ENCODE results near the gene TMEM140. TPM values are rescaled to one million over a fixed set of nuclear protein-coding genes. Genes with fewer than 3 reads are reported as not detected.

Gene TMEM140
- total RNA-seq, 4 donors from 2014 or later = 12.8 to 33.1 (median 14.3) TPM

DNA sequence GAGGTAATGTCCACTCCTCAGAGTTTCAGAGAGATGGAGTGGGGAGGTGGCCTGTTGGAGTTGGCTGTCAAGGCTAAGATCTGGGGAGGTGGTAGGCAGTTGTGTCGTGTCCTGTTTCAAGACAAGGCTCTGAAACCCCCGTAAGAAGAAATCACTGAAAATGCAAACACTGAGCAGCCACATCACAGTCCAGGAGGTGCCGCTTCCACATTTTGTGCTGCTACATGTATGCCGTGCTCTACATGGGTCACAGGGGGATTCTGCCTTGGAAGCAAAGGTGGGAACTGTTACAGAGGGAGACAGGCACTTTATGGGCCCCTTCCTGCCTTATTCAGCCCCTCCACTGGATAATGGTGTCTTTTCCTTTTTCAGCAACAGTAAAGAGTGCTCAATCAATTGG is 51.6 kb downstream of the TMEM140 start:
- DNase-seq = no peak
- H3K36me3 ChIP-seq = peaks cover 13 to 37% of the 10 kb centered on the region in 2 donors
- WGBS, 2 donors = 90 to 91% methylated on average over 4 of the region's 4 CpGs
- no peaks in the 10 kb centered on the region for H3K9me3 ChIP-seq
- no peaks in the 10 kb centered on the region for H3K4me1 ChIP-seq
- no peak overlapping the region for H3K27ac ChIP-seq
- intact Hi-C loops (cut with DNase I) = no loop called here
- H3K4me3 ChIP-seq (replicated peaks in 1 of 3) = no peak overlapping the region
- TF ChIP-seq, protein P1, sequence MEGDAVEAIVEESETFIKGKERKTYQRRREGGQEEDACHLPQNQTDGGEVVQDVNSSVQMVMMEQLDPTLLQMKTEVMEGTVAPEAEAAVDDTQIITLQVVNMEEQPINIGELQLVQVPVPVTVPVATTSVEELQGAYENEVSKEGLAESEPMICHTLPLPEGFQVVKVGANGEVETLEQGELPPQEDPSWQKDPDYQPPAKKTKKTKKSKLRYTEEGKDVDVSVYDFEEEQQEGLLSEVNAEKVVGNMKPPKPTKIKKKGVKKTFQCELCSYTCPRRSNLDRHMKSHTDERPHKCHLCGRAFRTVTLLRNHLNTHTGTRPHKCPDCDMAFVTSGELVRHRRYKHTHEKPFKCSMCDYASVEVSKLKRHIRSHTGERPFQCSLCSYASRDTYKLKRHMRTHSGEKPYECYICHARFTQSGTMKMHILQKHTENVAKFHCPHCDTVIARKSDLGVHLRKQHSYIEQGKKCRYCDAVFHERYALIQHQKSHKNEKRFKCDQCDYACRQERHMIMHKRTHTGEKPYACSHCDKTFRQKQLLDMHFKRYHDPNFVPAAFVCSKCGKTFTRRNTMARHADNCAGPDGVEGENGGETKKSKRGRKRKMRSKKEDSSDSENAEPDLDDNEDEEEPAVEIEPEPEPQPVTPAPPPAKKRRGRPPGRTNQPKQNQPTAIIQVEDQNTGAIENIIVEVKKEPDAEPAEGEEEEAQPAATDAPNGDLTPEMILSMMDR (IDR thresholded peaks at IDR 0.05) = no peak
- TF ChIP-seq POLR2A (IDR thresholded peaks at IDR 0.05) = no peak
- H3K27me3 ChIP-seq = no peaks in the 10 kb centered on the region

DNA sequence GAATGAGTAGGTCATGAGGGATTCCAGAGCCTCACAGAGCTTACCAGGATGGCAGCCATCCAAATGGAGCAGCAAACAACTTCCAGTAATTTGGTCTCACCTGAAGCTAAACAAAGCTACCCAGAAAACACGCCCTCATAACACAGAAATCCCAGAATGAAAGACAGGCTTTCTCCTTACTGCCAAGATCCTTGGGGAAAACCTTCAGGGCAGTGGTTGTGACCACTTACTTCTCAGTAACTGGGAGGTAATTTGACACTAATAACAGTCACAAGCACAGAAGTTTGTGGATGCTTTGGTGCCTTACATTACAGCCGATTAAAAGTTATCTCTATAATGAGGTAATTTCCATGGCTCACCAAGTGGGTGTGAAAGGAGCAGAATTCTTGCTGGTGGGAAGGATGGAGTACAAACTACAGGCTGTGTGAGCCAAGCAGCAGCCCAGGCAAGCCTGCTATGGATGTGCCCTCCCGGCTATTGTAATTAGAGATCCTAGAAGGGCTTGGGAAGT is 53.0 kb downstream of the TMEM140 start:
- Histone ChIP-seq H3K4me3 (replicated peaks in 1 of 3) (no peak overlapping the region), H3K36me3 (peaks cover 13 to 37% of the 10 kb centered on the region in 2 donors), H3K27me3 (no peaks in the 10 kb centered on the region), H3K9me3 (no peaks in the 10 kb centered on the region), H3K4me1 (no peaks in the 10 kb centered on the region), H3K27ac (no peak overlapping the region)
- 81 to 89% methylated on average over 3 of the region's 3 CpGs for WGBS, 2 donors
- no peak for TF ChIP-seq POLR2A (IDR thresholded peaks at IDR 0.05)
- TF ChIP-seq, protein P1 (IDR thresholded peaks at IDR 0.05) = no peak
- intact Hi-C loops (cut with DNase I) = no loop called here
- no peak for DNase-seq

DNA sequence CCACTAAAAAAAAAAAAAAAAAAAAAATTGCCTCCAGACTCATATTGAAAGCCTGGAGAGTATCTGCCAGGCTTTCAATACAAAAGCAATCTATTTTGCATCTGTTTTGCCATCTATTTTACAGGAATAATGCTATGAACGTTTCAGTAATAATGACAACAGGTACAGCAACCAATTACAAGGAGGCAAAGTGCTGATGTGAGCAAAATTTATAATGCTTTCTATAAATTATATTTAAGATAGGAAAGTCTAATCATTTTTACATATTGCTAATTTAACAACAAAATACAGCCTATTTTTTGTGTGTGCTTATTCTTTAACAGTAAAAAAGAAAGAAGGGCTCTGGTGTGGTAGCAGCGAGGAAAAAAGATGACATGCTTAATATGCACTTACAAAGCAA is 53.5 kb downstream of the TMEM140 start:
- DNase-seq = no peak
- intact Hi-C loops (cut with DNase I) = no loop called here
- 84 to 89% methylated on average over 2 of the region's 2 CpGs for WGBS, 2 donors
- TF ChIP-seq, protein P1 (IDR thresholded peaks at IDR 0.05) = no peak
- no peak for TF ChIP-seq POLR2A (IDR thresholded peaks at IDR 0.05)
- Histone ChIP-seq H3K9me3 (no peaks in the 10 kb centered on the region), H3K27ac (no peak overlapping the region), H3K4me1 (no peaks in the 10 kb centered on the region), H3K27me3 (no peaks in the 10 kb centered on the region), H3K4me3 (replicated peaks in 1 of 3) (no peak overlapping the region), H3K36me3 (peaks cover 10 to 34% of the 10 kb centered on the region in 2 donors)

DNA sequence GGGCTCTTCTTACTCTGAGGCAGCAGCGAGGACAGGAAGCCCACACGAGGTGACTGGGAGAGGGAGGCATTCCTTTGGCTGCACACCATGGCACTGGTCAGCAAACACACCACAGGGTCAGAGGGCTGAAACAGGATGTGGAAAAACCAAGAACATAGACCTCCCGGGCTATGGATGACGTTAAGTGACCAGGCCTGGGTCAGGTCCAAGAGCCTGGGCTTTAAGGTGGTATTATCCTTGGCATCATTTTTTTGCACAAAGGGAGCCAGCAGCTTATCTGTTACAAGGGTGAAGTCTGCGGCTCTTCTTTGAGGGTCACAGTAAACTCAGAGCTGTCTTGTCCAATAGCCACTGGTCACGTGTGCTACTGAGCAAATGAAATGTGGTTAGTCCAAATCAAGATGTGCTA is 56.5 kb downstream of the TMEM140 start:
- Histone ChIP-seq H3K4me1 (no peaks in the 10 kb centered on the region), H3K9me3 (no peaks in the 10 kb centered on the region), H3K36me3 (peaks cover 0 to 18% of the 10 kb centered on the region in 2 donors), H3K4me3 (replicated peaks in 1 of 3) (no peak overlapping the region), H3K27ac (no peak overlapping the region), H3K27me3 (no peaks in the 10 kb centered on the region)
- TF ChIP-seq POLR2A (IDR thresholded peaks at IDR 0.05) = no peak
- TF ChIP-seq, protein P1 (IDR thresholded peaks at IDR 0.05) = no peak
- intact Hi-C loops (cut with DNase I) = no loop called here
- DNase-seq = no peak
- WGBS, 2 donors = 70 to 85% methylated on average over 6 of the region's 6 CpGs

DNA sequence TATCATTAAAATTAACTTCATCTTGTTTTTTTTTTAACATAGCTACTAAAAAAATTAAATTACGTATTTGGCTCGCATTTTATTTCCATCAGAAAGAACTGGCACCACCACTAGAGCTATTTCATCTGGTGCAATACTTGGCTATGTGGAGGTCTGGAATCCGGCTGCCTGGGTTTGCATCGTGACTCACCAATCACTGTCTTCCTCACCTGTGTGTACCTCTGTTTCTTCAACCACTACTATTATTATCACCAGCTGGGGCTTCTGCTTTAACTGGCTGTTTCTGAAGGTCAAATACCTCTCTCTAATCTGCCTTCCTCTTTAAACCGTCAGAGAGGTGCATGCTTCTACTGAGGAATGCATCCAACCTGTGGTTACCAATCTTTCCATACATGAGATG is 57.0 kb downstream of the TMEM140 start:
- intact Hi-C loops (cut with DNase I) = no loop called here
- Histone ChIP-seq H3K4me3 (replicated peaks in 1 of 3) (no peak overlapping the region), H3K9me3 (no peaks in the 10 kb centered on the region), H3K36me3 (peaks cover 0 to 18% of the 10 kb centered on the region in 2 donors), H3K4me1 (no peaks in the 10 kb centered on the region), H3K27ac (no peak overlapping the region), H3K27me3 (no peaks in the 10 kb centered on the region)
- TF ChIP-seq POLR2A (IDR thresholded peaks at IDR 0.05) = no peak
- TF ChIP-seq, protein P1 (IDR thresholded peaks at IDR 0.05) = no peak
- 93 to 94% methylated on average over 5 of the region's 5 CpGs for WGBS, 2 donors
- DNase-seq = no peak
